Measurements from ENCODE around the gene TRIM13. TPM values are rescaled to one million over a fixed set of nuclear protein-coding genes. Genes with fewer than 3 reads are reported as not detected.
A peak's percentile ranks its signal among the peaks of the same experiment; 100 is the strongest.

TRIM13 gene
- total RNA-seq, 1 donor from 2014 or later, result 49.1 TPM

DNA sequence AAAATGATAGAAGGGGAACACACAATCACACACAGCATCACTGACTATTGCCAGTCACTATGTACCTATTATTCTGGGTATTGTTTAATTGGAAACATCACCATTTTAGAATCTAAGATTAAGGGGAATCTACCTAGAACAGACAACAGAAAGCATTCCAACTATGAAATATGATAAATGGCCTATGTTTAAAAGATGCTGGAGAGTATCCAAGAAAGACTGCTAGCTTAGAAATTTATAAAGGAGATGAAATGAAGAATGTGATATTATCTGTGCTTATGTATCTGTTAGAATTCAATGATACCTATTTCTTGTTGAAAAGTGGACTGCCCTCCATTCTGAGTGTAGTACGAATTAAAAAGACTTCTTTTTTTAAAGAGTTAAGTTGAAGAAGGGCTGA, 68.9 kb downstream of the TRIM13 start:
- H3K9me3 Mint-ChIP-seq (ENCODE audit: low read depth), result no peaks in the 10 kb centered on the region
- TF ChIP-seq, protein P1, sequence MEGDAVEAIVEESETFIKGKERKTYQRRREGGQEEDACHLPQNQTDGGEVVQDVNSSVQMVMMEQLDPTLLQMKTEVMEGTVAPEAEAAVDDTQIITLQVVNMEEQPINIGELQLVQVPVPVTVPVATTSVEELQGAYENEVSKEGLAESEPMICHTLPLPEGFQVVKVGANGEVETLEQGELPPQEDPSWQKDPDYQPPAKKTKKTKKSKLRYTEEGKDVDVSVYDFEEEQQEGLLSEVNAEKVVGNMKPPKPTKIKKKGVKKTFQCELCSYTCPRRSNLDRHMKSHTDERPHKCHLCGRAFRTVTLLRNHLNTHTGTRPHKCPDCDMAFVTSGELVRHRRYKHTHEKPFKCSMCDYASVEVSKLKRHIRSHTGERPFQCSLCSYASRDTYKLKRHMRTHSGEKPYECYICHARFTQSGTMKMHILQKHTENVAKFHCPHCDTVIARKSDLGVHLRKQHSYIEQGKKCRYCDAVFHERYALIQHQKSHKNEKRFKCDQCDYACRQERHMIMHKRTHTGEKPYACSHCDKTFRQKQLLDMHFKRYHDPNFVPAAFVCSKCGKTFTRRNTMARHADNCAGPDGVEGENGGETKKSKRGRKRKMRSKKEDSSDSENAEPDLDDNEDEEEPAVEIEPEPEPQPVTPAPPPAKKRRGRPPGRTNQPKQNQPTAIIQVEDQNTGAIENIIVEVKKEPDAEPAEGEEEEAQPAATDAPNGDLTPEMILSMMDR (IDR thresholded peaks at IDR 0.05; ENCODE audit: unreplicated experiment), result no peak

More for the DNA sequence above, 68.9 kb downstream of the TRIM13 start:
- no peaks in the 10 kb centered on the region for H3K4me1 Mint-ChIP-seq (ENCODE audit: low read depth)
- no peak overlapping the region for H3K4me3 Mint-ChIP-seq (ENCODE audit: low read depth)
- no peak for DNase-seq (ENCODE audit: low spot score, unreplicated experiment)
- no peaks in the 10 kb centered on the region for H3K27me3 Mint-ChIP-seq
- peaks cover 10% of the 10 kb centered on the region for H3K36me3 Mint-ChIP-seq (ENCODE audit: insufficient read depth)
- no peak overlapping the region for H3K27ac Mint-ChIP-seq

Small RNA genes within 50 kb of the gene (microRNA-seq; reads per million reads assigned to microRNA genes)
- 3,219 reads per million, percentile 86 among the genes with 10 or more reads in this experiment for gene MIR15A (ENCODE audit: borderline number of aligned reads, unreplicated experiment)
- 829 reads per million, percentile 78 among the genes with 10 or more reads in this experiment for gene MIR16-1 (ENCODE audit: borderline number of aligned reads, unreplicated experiment)
- gene MIR3613 (ENCODE audit: borderline number of aligned reads, unreplicated experiment), result 148 reads per million, percentile 59 among the genes with 10 or more reads in this experiment

Other genes with a start within 250 kb of the TRIM13 start
- 56.3 and 57.3 TPM in 2 replicates for gene KPNA3, start 204.4 kb upstream of the TRIM13 start, total RNA-seq
- gene SPRYD7, start 60.7 kb upstream of the TRIM13 start, total RNA-seq, result 3.1 and 4.4 TPM in 2 replicates
- 1.3 and 2.2 TPM in 2 replicates for gene KCNRG, start 18.4 kb downstream of the TRIM13 start, total RNA-seq